Measurements from ENCODE around the gene SVBP. TPM values are rescaled to one million over a fixed set of nuclear protein-coding genes. Genes with fewer than 3 reads are reported as not detected.

The SVBP gene
- total and polyA plus RNA-seq, 2 donors (not counting 1 experiment from before 2014, with no cell fraction given), result 12.6 to 21.9 TPM

DNA sequence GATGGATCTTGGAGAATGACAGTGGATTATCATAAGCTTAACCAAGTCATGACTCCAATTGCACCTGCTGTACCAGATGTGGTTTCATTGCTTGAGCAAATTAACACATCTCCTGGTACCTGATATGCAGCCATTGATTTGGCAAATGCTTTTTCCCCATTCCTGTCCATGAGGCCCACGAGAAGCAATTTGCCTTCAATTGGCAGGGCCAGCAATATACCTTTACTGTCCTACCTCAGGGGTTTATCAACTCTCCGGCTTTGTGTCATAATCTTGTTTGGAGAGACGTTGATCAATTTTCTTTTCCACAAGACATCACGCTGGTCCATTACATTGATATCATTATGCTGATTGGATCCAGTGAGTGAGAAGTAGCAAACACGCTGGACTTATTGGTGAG, 49.4 kb upstream of the SVBP start:
- Mint-ChIP-seq H3K27ac (no peak overlapping the region), H3K9me3 (ENCODE audit: insufficient read depth) (no peaks in the 10 kb centered on the region), H3K27me3 (peaks cover 25% of the 10 kb centered on the region), H3K4me1 (no peaks in the 10 kb centered on the region), H3K4me3 (no peak overlapping the region)
- ATAC-seq (ENCODE audit: low read depth) (no peak), DNase-seq (no peak)
- H3K9me3 ChIP-seq (ENCODE audit: control extremely low read depth in 1 of 3, control insufficient read depth in 2 of 3, insufficient read depth in 1 of 3, low read length in 2 of 3), result no peaks in the 10 kb centered on the region
- no peaks in the 10 kb centered on the region for H3K4me1 ChIP-seq (ENCODE audit: control insufficient read depth in 2 of 2, insufficient read depth in 2 of 2, low read length in 2 of 2)
- peaks cover 0 to 7% (median 2%) of the 10 kb centered on the region in 4 experiments for H3K27me3 ChIP-seq (replicated peaks in 1 of 4; ENCODE audit: control extremely low read depth in 1 of 4, control insufficient read depth in 3 of 4, insufficient read depth in 4 of 4, low read length in 3 of 4)
- no peaks in the 10 kb centered on the region for H3K36me3 ChIP-seq (replicated peaks in 1 of 2; ENCODE audit: control extremely low read depth in 1 of 2, control insufficient read depth in 1 of 2, extremely low read depth in 1 of 2, insufficient read depth in 2 of 2, low read length in 1 of 2)
- no peak overlapping the region for H3K4me3 ChIP-seq (ENCODE audit: control extremely low read depth in 1 of 5, extremely low read depth in 1 of 5, insufficient read depth in 1 of 5, low read depth in 2 of 5, low read length in 4 of 5)
- H3K9ac ChIP-seq (ENCODE audit: low read length), result no peak overlapping the region
- no peak overlapping the region for H2AFZ ChIP-seq (ENCODE audit: insufficient read depth, low read depth, low read length, poor library complexity, severe bottlenecking)
- no CpG with 5 or more reads among the region's 5 CpGs for WGBS (ENCODE audit: insufficient coverage)
- no peaks in the 10 kb centered on the region for H4K20me1 ChIP-seq (ENCODE audit: control insufficient read depth, insufficient read depth, low read length, poor library complexity, severe bottlenecking)
- H3K4me2 ChIP-seq (replicated peaks; ENCODE audit: low read depth, low read length, poor library complexity, severe bottlenecking), result no peak overlapping the region
- H3K27ac ChIP-seq (ENCODE audit: low read length in 2 of 2), result no peak overlapping the region
- intact Hi-C loops (cut with micrococcal nuclease), result no loop called here
- ChIA-PET CTCF (no interaction called here), POLR2A (no interaction called here)
- TF ChIP-seq EZH2 (IDR thresholded peaks at IDR 0.05; ENCODE audit: borderline replicate concordance, insufficient read depth, low read depth, low read length, poor library complexity, severe bottlenecking), result no peak
- TF ChIP-seq, protein P1, sequence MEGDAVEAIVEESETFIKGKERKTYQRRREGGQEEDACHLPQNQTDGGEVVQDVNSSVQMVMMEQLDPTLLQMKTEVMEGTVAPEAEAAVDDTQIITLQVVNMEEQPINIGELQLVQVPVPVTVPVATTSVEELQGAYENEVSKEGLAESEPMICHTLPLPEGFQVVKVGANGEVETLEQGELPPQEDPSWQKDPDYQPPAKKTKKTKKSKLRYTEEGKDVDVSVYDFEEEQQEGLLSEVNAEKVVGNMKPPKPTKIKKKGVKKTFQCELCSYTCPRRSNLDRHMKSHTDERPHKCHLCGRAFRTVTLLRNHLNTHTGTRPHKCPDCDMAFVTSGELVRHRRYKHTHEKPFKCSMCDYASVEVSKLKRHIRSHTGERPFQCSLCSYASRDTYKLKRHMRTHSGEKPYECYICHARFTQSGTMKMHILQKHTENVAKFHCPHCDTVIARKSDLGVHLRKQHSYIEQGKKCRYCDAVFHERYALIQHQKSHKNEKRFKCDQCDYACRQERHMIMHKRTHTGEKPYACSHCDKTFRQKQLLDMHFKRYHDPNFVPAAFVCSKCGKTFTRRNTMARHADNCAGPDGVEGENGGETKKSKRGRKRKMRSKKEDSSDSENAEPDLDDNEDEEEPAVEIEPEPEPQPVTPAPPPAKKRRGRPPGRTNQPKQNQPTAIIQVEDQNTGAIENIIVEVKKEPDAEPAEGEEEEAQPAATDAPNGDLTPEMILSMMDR (IDR thresholded peaks at IDR 0.05), result no peak
- no peaks in the 10 kb centered on the region for H3K79me2 ChIP-seq (ENCODE audit: control insufficient read depth, insufficient read depth, low read length)

DNA sequence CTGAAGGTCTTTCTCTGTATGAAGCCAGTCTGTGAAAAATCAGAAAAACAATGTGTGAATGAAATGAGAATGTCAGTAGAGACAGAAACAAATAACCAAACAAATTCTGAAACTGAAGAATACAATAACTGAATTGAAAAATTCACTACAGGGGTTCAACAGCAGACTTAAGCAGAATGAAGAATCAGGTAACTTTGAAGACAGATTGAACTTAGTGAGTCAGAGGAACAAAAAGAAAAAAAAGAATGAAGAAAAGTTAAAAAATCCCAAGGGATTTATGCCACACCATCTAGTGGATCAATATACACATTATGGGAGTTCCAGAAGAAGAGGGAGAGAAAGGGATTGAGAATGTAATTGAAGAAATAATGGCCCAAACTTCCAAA, 43.8 kb upstream of the SVBP start:
- Histone ChIP-seq H3K9ac (ENCODE audit: low read length) (no peak overlapping the region), H4K20me1 (ENCODE audit: control insufficient read depth, insufficient read depth, low read length, poor library complexity, severe bottlenecking) (no peaks in the 10 kb centered on the region), H3K79me2 (ENCODE audit: control insufficient read depth, insufficient read depth, low read length) (no peaks in the 10 kb centered on the region), H3K9me3 (ENCODE audit: control extremely low read depth in 1 of 3, control insufficient read depth in 2 of 3, insufficient read depth in 1 of 3, low read length in 2 of 3) (peaks cover 0 to 12% (median 8%) of the 10 kb centered on the region in 3 donors), H3K36me3 (replicated peaks in 1 of 2; ENCODE audit: control extremely low read depth in 1 of 2, control insufficient read depth in 1 of 2, extremely low read depth in 1 of 2, insufficient read depth in 2 of 2, low read length in 1 of 2) (no peaks in the 10 kb centered on the region), H3K27me3 (replicated peaks in 1 of 4; ENCODE audit: control extremely low read depth in 1 of 4, control insufficient read depth in 3 of 4, insufficient read depth in 4 of 4, low read length in 3 of 4) (peaks cover 0 to 19% (median 10%) of the 10 kb centered on the region in 4 experiments), H2AFZ (ENCODE audit: insufficient read depth, low read depth, low read length, poor library complexity, severe bottlenecking) (no peak overlapping the region), H3K4me1 (ENCODE audit: control insufficient read depth in 2 of 2, insufficient read depth in 2 of 2, low read length in 2 of 2) (no peaks in the 10 kb centered on the region), H3K4me2 (replicated peaks; ENCODE audit: low read depth, low read length, poor library complexity, severe bottlenecking) (no peak overlapping the region), H3K27ac (ENCODE audit: low read length in 2 of 2) (no peak overlapping the region), H3K4me3 (ENCODE audit: control extremely low read depth in 1 of 5, extremely low read depth in 1 of 5, insufficient read depth in 1 of 5, low read depth in 2 of 5, low read length in 4 of 5) (no peak overlapping the region)
- H3K27ac Mint-ChIP-seq, result no peak overlapping the region
- ChIA-PET POLR2A (no interaction called here), CTCF (no interaction called here)
- DNase-seq (no peak), ATAC-seq (ENCODE audit: low read depth) (no peak)
- H3K9me3 Mint-ChIP-seq (ENCODE audit: insufficient read depth), result no peaks in the 10 kb centered on the region
- intact Hi-C loops (cut with micrococcal nuclease), result no loop called here
- no peak overlapping the region for H3K4me3 Mint-ChIP-seq
- no peaks in the 10 kb centered on the region for H3K4me1 Mint-ChIP-seq
- no peak for TF ChIP-seq EZH2 (IDR thresholded peaks at IDR 0.05; ENCODE audit: borderline replicate concordance, insufficient read depth, low read depth, low read length, poor library complexity, severe bottlenecking)
- TF ChIP-seq, protein P1 (IDR thresholded peaks at IDR 0.05), result no peak
- H3K27me3 Mint-ChIP-seq, result peaks cover 33% of the 10 kb centered on the region
